Body of pancreas (tissue), 4 donors: Measurements from ENCODE around the gene ITGB2.

Experiments
- CTCF ChIP-seq, 7 experiments: fragments of 450-650 bp in 4 of 7; fragments of 200-600 bp in 3 of 7; sonication (generic) in 3 of 7; IDR thresholded peaks; one replicate each; pipeline ENCODE4 v1.5.1; 2016 to 2019; ENCODE audit warnings: antibody characterized with exemption in 7 of 7
- POLR2A ChIP-seq, 3 donors: fragments of 450-650 bp; IDR thresholded peaks; one replicate each; pipeline ENCODE4 v1.6.1; 2016; ENCODE audit warnings: antibody characterized with exemption in 3 of 3, mild to moderate bottlenecking in 2 of 3

DNA sequence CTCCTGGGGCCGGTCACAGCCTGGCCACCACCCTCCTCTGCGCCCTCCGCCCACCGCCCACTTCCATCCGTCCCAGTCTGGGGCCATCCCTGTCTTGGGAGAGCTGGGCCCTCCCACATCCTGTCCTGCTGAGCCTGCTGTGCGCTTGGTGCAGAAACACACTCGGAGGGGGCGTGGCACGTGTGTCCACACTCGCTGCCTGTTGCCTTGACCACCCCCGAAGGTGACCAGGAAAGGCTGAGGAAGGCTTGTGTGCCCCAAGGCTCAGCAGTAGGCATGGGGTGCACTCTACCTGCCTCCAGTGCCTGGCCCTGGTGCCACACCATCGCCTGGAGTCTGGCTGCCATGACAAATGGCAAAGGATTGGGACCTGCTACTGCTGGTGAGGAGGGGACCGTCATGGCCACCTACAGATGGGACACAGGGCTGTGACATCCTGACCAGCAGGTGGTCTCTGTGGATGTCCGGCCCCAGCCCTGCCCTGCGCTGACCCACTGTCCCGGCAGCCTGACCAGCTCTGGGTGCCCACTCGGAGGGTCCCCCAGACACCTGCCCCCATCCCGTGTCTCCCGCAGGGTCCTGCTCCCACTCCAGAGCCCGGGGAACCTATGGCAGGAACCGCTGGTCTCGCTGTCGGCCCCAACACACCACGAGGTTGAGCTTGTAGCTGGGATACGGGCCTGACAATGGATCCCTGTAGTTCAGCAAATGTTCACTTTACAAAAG lies 24.0 kb downstream of the ITGB2 start:
- TF ChIP-seq CTCF (IDR thresholded peaks at IDR 0.05) (no peak), POLR2A (IDR thresholded peaks at IDR 0.05) (no peak)
